Activated naive CD4-positive, alpha-beta T cell treated with anti-CD3 and anti-CD28 coated beads, Interleukin-2, amount 10 ng/mL, durations not matched to agents 7 days and 5 days (primary cell): ENCODE measurements around the gene GSK3A.
A peak's percentile ranks its signal among the peaks of the same experiment; 100 is the strongest.
"Not testable (repeated sequence)": the region's sequence is repeated elsewhere in the genome, so short reads cannot be mapped to it uniquely, and the experiment has no call there.

Source experiments
- CTCF ChIA-PET: fragments of 350-600 bp; sonication (Branson Sonifier 250); formaldehyde crosslinking; loops from one replicate; lab custom pipeline; 2021; ENCODE audit warnings: antibody characterized with exemption; lab: Charles Lee
- DNase-seq: peaks from one replicate; pipeline ENCODE4 v3.0.0-alpha.2; 2020
- H3K27ac Mint-ChIP-seq: one replicate; pipeline ENCODE4 v1.8.0; 2021; ENCODE audit warnings: mild to moderate bottlenecking, moderate library complexity, mixed read lengths
- H3K27me3 Mint-ChIP-seq: one replicate; pipeline ENCODE4 v1.8.0; 2021; ENCODE audit warnings: mild to moderate bottlenecking, mixed read lengths
- H3K36me3 Mint-ChIP-seq: one replicate; pipeline ENCODE4 v1.8.0; 2021; ENCODE audit warnings: mixed read lengths
- H3K4me1 Mint-ChIP-seq: one replicate; pipeline ENCODE4 v1.8.0; 2021; ENCODE audit warnings: mixed read lengths
- H3K4me3 Mint-ChIP-seq: one replicate; pipeline ENCODE4 v1.8.0; 2021; ENCODE audit warnings: mild to moderate bottlenecking, moderate library complexity, mixed read lengths
- H3K9me3 Mint-ChIP-seq: one replicate; pipeline ENCODE4 v1.8.0; 2021; ENCODE audit warnings: mixed read lengths

GSK3A gene

GRCh38 chr19:42268704-42269477 lies 26.5 kb upstream of the GSK3A start, which contains the start of gene CIC:
Gene CIC, plus strand, starts transcription at chr19:42269252. Its CDS starts 2,532 bp downstream, at chr19:42271784.
- H3K36me3 Mint-ChIP-seq = peaks cover 15% of the 10 kb centered on the region

GRCh38 chr19:42268142-42268703 lies 25.8 kb upstream of the GSK3A start:
- no peak overlapping the region for H3K27ac Mint-ChIP-seq
- H3K36me3 Mint-ChIP-seq = peaks cover 11% of the 10 kb centered on the region
- CTCF ChIA-PET = interaction anchor here (0.6 kb wide), 1 partner anchor 88 kb away, joined by 3 read pairs; no protein-coding TSS in a partner anchor
- no peaks in the 10 kb centered on the region for H3K27me3 Mint-ChIP-seq
- no peak overlapping the region for H3K4me3 Mint-ChIP-seq
- peak; percentile 99 for DNase-seq
- no peaks in the 10 kb centered on the region for H3K9me3 Mint-ChIP-seq
- peaks cover 31% of the 10 kb centered on the region for H3K4me1 Mint-ChIP-seq

More at GRCh38 chr19:42268704-42269477, 26.5 kb upstream of the GSK3A start, which contains the start of gene CIC:
- peak; percentile 99 for DNase-seq
- Mint-ChIP-seq H3K27me3 (no peaks in the 10 kb centered on the region), H3K9me3 (no peaks in the 10 kb centered on the region), H3K4me3 (no peak within 1 kb of the TSS), H3K4me1 (peaks cover 31% of the 10 kb centered on the region), H3K27ac (peak within 1 kb of the TSS; percentile 98)
- CTCF ChIA-PET = interaction anchor here (2.1 to 2.8 kb wide), 2 partner anchors 10 to 160 kb away, joined by 4 to 34 read pairs; no protein-coding TSS in a partner anchor

- Mint-ChIP-seq H3K27me3 (peaks cover 2% of the 10 kb centered on the region), H3K4me1 (peaks cover 31% of the 10 kb centered on the region), H3K4me3 (no peak overlapping the region), H3K27ac (no peak overlapping the region), H3K36me3 (peaks cover 10% of the 10 kb centered on the region), H3K9me3 (no peaks in the 10 kb centered on the region)
- CTCF ChIA-PET = interaction anchor here (0.6 kb wide), 1 partner anchor 87 kb away, joined by 3 read pairs; no protein-coding TSS in a partner anchor
- no peak for DNase-seq
These were observed 25.3 kb upstream of the GSK3A start for GRCh38 chr19:42267644-42268141.

- H3K4me3 Mint-ChIP-seq, H3K27me3 Mint-ChIP-seq, H3K9me3 Mint-ChIP-seq, CTCF ChIA-PET, H3K27ac Mint-ChIP-seq, DNase-seq, H3K36me3 Mint-ChIP-seq: not testable (repeated sequence)
- H3K4me1 Mint-ChIP-seq = peaks cover 31% of the 10 kb centered on the region
These were observed 24.7 kb upstream of the GSK3A start for GRCh38 chr19:42266928-42267603.

GRCh38 chr19:42266105-42266504 lies 23.7 kb upstream of the GSK3A start:
- H3K4me3 Mint-ChIP-seq = peak overlapping the region; percentile 13
- H3K27ac Mint-ChIP-seq, DNase-seq, H3K36me3 Mint-ChIP-seq, H3K9me3 Mint-ChIP-seq, CTCF ChIA-PET: not testable (repeated sequence)
- H3K4me1 Mint-ChIP-seq = peaks cover 25% of the 10 kb centered on the region
- peaks cover 16% of the 10 kb centered on the region for H3K27me3 Mint-ChIP-seq

- no peak for DNase-seq
- peaks cover 41% of the 10 kb centered on the region for H3K27me3 Mint-ChIP-seq
- no peak overlapping the region for H3K4me3 Mint-ChIP-seq
- no peak overlapping the region for H3K27ac Mint-ChIP-seq
- peaks cover under 1% of the 10 kb centered on the region for H3K4me1 Mint-ChIP-seq
- CTCF ChIA-PET = interaction anchor here (1.0 kb wide), 1 partner anchor 129 kb away, joined by 3 read pairs; no protein-coding TSS in a partner anchor
- no peaks in the 10 kb centered on the region for H3K9me3 Mint-ChIP-seq
- H3K36me3 Mint-ChIP-seq = no peaks in the 10 kb centered on the region
These were observed 19.4 kb upstream of the GSK3A start for GRCh38 chr19:42261763-42262162.

- peaks cover 12% of the 10 kb centered on the region for H3K4me1 Mint-ChIP-seq
- H3K27me3 Mint-ChIP-seq = peaks cover 55% of the 10 kb centered on the region
- H3K36me3 Mint-ChIP-seq, H3K9me3 Mint-ChIP-seq, H3K4me3 Mint-ChIP-seq, DNase-seq, H3K27ac Mint-ChIP-seq: not testable (repeated sequence)
- CTCF ChIA-PET = interaction anchor here (1.9 kb wide), 1 partner anchor 22 kb away, joined by 4 read pairs; no protein-coding TSS in a partner anchor
These were observed 15.4 kb upstream of the GSK3A start for GRCh38 chr19:42257842-42258241.

- DNase-seq = peak; percentile 41
- Mint-ChIP-seq H3K4me3 (peak overlapping the region; percentile 77), H3K9me3 (no peaks in the 10 kb centered on the region), H3K36me3 (peaks cover 8% of the 10 kb centered on the region), H3K4me1 (peaks cover 28% of the 10 kb centered on the region), H3K27me3 (peaks cover 40% of the 10 kb centered on the region), H3K27ac (peak overlapping the region; percentile 68)
- CTCF ChIA-PET = interaction anchor here (1.1 to 1.4 kb wide), 3 partner anchors 22 to 40 kb away, joined by 3 to 4 read pairs (median 3); no protein-coding TSS in a partner anchor
These were observed 13.7 kb upstream of the GSK3A start for GRCh38 chr19:42255766-42256745.

GRCh38 chr19:42254850-42255765 lies 12.7 kb upstream of the GSK3A start, which contains the start of gene ERF:
Gene ERF, minus strand, starts transcription at chr19:42255128. Its CDS starts 129 bp downstream, at chr19:42254999.
- H3K4me3 Mint-ChIP-seq = peak within 1 kb of the TSS; percentile 77
- H3K27ac Mint-ChIP-seq = peak within 1 kb of the TSS; percentile 85
- CTCF ChIA-PET = interaction anchor here (1.1 to 1.4 kb wide), 3 partner anchors 23 to 41 kb away, joined by 3 to 4 read pairs (median 3); no protein-coding TSS in a partner anchor
- peaks cover 37% of the 10 kb centered on the region for H3K4me1 Mint-ChIP-seq
- no peaks in the 10 kb centered on the region for H3K9me3 Mint-ChIP-seq
- peaks cover 9% of the 10 kb centered on the region for H3K36me3 Mint-ChIP-seq
- peak; percentile 93 for DNase-seq
- H3K27me3 Mint-ChIP-seq = peaks cover 40% of the 10 kb centered on the region

GRCh38 chr19:42254089-42254849 lies 11.9 kb upstream of the GSK3A start:
- DNase-seq = peak; percentile 87
- Mint-ChIP-seq H3K36me3 (peaks cover 13% of the 10 kb centered on the region), H3K27ac (peak overlapping the region; percentile 85), H3K4me1 (peaks cover 41% of the 10 kb centered on the region), H3K4me3 (peak overlapping the region; percentile 77), H3K9me3 (no peaks in the 10 kb centered on the region), H3K27me3 (peaks cover 38% of the 10 kb centered on the region)
- CTCF ChIA-PET = no interaction called here

- Mint-ChIP-seq H3K4me3 (peak overlapping the region; percentile 87), H3K27me3 (peaks cover 32% of the 10 kb centered on the region), H3K36me3 (peaks cover 13% of the 10 kb centered on the region), H3K4me1 (peaks cover 41% of the 10 kb centered on the region), H3K9me3 (no peaks in the 10 kb centered on the region), H3K27ac (peak overlapping the region; percentile 94)
- DNase-seq = peak; percentile 80
- CTCF ChIA-PET = no interaction called here
These were observed 11.1 kb upstream of the GSK3A start for GRCh38 chr19:42253245-42254088.
